Stimulated activated CD8-positive, alpha-beta memory T cell treated with anti-CD3 and anti-CD28 coated beads, Interleukin-7, amount 100 ng/mL, for 24 hours (primary cell): ENCODE data around the gene AP2A2.

ENCODE experiments used
- DNase-seq: peaks from one replicate; pipeline ENCODE4 v3.0.0-alpha.2; 2020; ENCODE audit warnings: low read depth

The AP2A2 gene

GRCh38 chr11:924406-925157 lies 1.1 kb upstream of the AP2A2 start:
- no peak for DNase-seq

GRCh38 chr11:925158-925495 lies 543 bp upstream of the AP2A2 start:
- DNase-seq: no peak

GRCh38 chr11:926341-926916 lies 759 bp downstream of the AP2A2 start:
- DNase-seq: no peak

- no peak for DNase-seq
Measured at GRCh38 chr11:927871-928270, 2.2 kb downstream of the AP2A2 start.

GRCh38 chr11:928786-929185 lies 3.1 kb downstream of the AP2A2 start:
- DNase-seq: no peak

- DNase-seq: no peak
Measured at GRCh38 chr11:929405-929804, 3.7 kb downstream of the AP2A2 start.

GRCh38 chr11:931385-931784 lies 5.7 kb downstream of the AP2A2 start:
- DNase-seq: no peak

GRCh38 chr11:932435-932834 lies 6.8 kb downstream of the AP2A2 start:
- no peak for DNase-seq

GRCh38 chr11:933142-933851 lies 7.6 kb downstream of the AP2A2 start:
- DNase-seq: no peak

- no peak for DNase-seq
Measured at GRCh38 chr11:933936-934335, 8.3 kb downstream of the AP2A2 start.

- no peak for DNase-seq
Measured at GRCh38 chr11:934527-934926, 8.9 kb downstream of the AP2A2 start.

GRCh38 chr11:936199-936598 lies 10.5 kb downstream of the AP2A2 start:
- DNase-seq: no peak

- no peak for DNase-seq
Measured at GRCh38 chr11:937841-938261, 12.2 kb downstream of the AP2A2 start.

GRCh38 chr11:940496-941135 lies 14.9 kb downstream of the AP2A2 start:
- DNase-seq: no peak

GRCh38 chr11:942823-943222 lies 17.2 kb downstream of the AP2A2 start:
- no peak for DNase-seq

GRCh38 chr11:944711-945470 lies 19.2 kb downstream of the AP2A2 start:
- DNase-seq: no peak

GRCh38 chr11:945986-946385 lies 20.3 kb downstream of the AP2A2 start:
- DNase-seq: no peak

- no peak for DNase-seq
Measured at GRCh38 chr11:947744-948143, 22.1 kb downstream of the AP2A2 start.

- no peak for DNase-seq
Measured at GRCh38 chr11:951507-951906, 25.8 kb downstream of the AP2A2 start.

GRCh38 chr11:952406-953385 lies 27.0 kb downstream of the AP2A2 start:
- DNase-seq: no peak

- DNase-seq: no peak
Measured at GRCh38 chr11:953512-953911, 27.8 kb downstream of the AP2A2 start.
